Stimulated activated CD8-positive, alpha-beta memory T cell treated with anti-CD3 and anti-CD28 coated beads, Interleukin-7, amount 100 ng/mL, for 1 hour (primary cell): ENCODE data around the gene CCDC149.
"Not testable (repeated sequence)": the region's sequence is repeated elsewhere in the genome, so short reads cannot be mapped to it uniquely, and the experiment has no call there.

Experiments
- DNase-seq, 2 donors: peaks; one replicate each; pipeline ENCODE4 v3.0.0-alpha.2; 2020; ENCODE audit warnings: low read depth in 2 of 2

The CCDC149 gene

GRCh38 chr4:24917076-24917856, 4.4 kb upstream of the CCDC149 start:
- DNase-seq = no peak

- no peak for DNase-seq
These were observed 2.5 kb upstream of the CCDC149 start for GRCh38 chr4:24915121-24915922.

- no peak for DNase-seq
These were observed 1.6 kb upstream of the CCDC149 start for GRCh38 chr4:24914460-24914859.

- no peak for DNase-seq
These were observed 260 bp upstream of the CCDC149 start for GRCh38 chr4:24913119-24913485.

GRCh38 chr4:24910499-24910898, 2.3 kb downstream of the CCDC149 start:
- DNase-seq = no peak

GRCh38 chr4:24909606-24910005, 3.2 kb downstream of the CCDC149 start:
- not testable (repeated sequence) for DNase-seq

GRCh38 chr4:24897639-24898038, 15.2 kb downstream of the CCDC149 start:
- DNase-seq = no peak

- no peak for DNase-seq
These were observed 15.9 kb downstream of the CCDC149 start for GRCh38 chr4:24896977-24897376.

GRCh38 chr4:24896056-24896455, 16.8 kb downstream of the CCDC149 start:
- no peak for DNase-seq

- DNase-seq = no peak
These were observed 17.4 kb downstream of the CCDC149 start for GRCh38 chr4:24895461-24895860.

- no peak for DNase-seq
These were observed 18.0 kb downstream of the CCDC149 start for GRCh38 chr4:24894846-24895245.

GRCh38 chr4:24894243-24894642, 18.6 kb downstream of the CCDC149 start:
- DNase-seq = no peak

GRCh38 chr4:24892778-24893177, 20.1 kb downstream of the CCDC149 start:
- no peak for DNase-seq

- no peak for DNase-seq
These were observed 20.6 kb downstream of the CCDC149 start for GRCh38 chr4:24892278-24892677.

GRCh38 chr4:24890561-24891126, 22.2 kb downstream of the CCDC149 start:
- DNase-seq = no peak

- no peak for DNase-seq
These were observed 22.9 kb downstream of the CCDC149 start for GRCh38 chr4:24889991-24890390.

GRCh38 chr4:24888475-24889344, 24.1 kb downstream of the CCDC149 start:
- DNase-seq = no peak

GRCh38 chr4:24887881-24888430, 24.9 kb downstream of the CCDC149 start:
- DNase-seq = no peak

- DNase-seq = no peak
These were observed 26.2 kb downstream of the CCDC149 start for GRCh38 chr4:24886596-24886995.

- DNase-seq = no peak
These were observed 27.5 kb downstream of the CCDC149 start for GRCh38 chr4:24885342-24885741.

GRCh38 chr4:24884902-24885301, 27.9 kb downstream of the CCDC149 start:
- DNase-seq = no peak
